GM19438 (cell line): ENCODE results near the gene MLLT6.

Source experiments
- ATAC-seq: cut with Tn5 transposase; IDR thresholded peaks from one replicate; pipeline ENCODE4 v1.9.1; 2021; ENCODE audit warnings: low read depth; ENCODE audit not compliant: unreplicated experiment

MLLT6 gene

DNA sequence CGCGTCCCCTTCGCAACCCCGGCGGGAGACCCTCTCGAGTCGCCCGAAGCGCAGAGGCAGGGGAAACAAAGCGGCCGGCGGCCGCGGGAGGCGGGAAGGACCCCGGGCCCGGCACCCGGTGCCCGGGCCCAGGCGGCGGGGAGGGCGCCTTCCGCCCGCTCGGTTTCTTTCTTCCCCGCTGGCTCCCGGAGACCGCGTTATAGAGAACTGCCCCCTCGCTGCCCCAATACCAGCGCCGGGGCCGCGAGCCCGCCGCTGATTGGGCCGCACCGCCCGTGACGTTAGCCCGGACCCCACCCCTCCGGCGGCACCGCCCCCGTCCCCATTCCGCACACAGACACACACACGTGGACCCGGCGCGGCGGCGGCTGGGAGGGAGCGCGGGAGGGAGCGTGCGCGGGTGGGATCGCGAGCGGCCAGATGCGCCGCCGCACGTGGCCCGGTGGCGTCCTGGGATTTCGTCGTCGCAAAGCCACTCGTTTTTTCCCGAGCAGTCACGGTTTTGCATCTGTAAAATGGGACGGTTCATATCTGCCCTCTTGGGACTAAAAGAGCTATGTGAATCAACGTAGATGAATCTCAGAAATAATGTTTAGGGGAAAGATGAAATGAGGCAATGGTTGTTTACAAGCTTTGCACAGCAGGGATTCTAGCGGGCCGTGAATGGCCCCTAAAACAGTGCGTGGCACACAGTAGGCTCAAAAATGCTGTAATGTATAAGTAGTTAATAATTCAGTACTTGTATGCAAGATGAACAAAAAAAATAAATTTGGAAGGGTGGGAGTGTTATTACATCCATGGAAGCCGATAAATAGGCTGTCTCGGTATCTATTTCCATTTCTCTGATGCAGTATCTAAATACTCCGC lies 30.1 kb upstream of the MLLT6 start, which contains the start of gene EPOP:
EPOP (minus strand) TSS at position 209 of the 867 bp plus-strand sequence. CDS start 462 bp downstream, outside the sequence.
- ATAC-seq, result peak; percentile 51

- no peak for ATAC-seq
Measured at GRCh38 chr17:38676706-38677504, 28.2 kb upstream of the MLLT6 start.

DNA sequence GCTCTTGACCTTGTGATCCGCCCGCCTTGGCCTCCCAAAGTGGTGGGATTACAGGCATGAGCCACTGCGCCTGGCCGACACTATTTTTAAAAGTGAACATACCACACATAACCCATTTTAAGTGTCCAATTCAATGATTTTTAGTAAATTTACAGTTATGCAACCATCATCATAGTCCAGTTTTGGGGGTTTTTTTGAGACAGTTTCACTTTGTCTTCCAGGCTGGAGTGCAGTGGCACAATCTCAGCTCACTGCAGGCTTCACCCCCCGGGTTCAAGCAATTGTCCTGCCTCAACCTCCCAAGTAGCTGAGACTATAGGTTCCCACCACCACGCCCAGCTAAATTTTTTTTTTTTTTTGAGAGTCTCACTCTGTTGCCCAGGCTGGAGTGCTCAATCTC lies 27.3 kb upstream of the MLLT6 start:
- ATAC-seq, result no peak

GRCh38 chr17:38681096-38681495 lies 24.0 kb upstream of the MLLT6 start:
- ATAC-seq, result no peak

DNA sequence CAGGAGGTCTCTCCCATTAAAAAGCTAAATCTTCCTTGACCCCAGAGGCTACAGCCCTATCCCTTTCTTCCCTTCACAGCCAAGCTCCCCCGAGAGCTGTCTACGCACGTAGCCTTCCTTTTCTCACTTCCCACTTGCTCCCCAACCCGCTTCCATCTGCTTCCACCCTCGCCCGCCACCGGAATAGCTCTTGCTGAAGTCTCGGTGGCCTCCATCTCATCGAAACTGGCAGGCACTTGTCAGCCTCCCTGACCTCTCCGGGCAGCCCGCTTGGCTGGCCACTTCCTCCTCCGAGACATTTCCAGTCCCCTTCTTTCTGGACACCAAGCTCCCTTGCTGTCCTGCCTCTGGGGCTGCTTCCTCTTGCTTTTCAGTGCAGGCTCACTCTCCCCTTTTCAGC lies 19.6 kb upstream of the MLLT6 start:
- no peak for ATAC-seq

GRCh38 chr17:38687286-38687685 lies 17.8 kb upstream of the MLLT6 start:
- no peak for ATAC-seq

- ATAC-seq, result no peak
Measured at GRCh38 chr17:38690386-38690785, 14.7 kb upstream of the MLLT6 start.

GRCh38 chr17:38691154-38691553 lies 13.9 kb upstream of the MLLT6 start:
- ATAC-seq, result no peak

DNA sequence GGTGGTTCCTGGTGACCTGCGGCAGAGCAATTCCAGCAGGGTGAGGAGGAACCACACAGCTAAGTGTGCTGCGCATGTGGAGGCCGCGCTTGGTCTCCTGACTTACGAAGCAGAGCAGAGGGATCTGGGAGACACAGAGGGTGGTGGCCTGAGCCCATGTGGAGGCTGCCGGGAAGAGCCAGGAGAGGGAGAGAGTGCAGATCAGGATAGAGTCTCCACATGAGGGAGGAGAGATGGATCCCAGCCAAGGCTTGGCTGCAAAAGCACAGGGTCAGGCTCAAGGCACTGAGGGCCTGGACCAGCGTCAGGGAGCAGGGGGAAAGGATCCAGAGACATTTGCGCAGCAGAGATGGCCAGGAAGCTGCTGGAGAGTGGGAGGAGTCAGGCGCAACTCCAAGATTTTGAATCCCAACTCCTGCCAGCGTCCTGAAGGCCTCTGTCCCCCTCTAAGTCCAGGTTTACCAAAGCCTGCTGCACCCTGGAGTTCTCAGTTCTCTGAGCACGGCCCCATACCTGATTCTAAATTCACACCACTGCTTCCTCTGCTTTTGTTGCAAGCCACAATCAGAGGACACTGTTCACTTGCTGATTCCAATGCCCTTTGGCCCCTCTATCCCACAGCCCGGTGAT lies 11.3 kb upstream of the MLLT6 start:
- ATAC-seq, result no peak

DNA sequence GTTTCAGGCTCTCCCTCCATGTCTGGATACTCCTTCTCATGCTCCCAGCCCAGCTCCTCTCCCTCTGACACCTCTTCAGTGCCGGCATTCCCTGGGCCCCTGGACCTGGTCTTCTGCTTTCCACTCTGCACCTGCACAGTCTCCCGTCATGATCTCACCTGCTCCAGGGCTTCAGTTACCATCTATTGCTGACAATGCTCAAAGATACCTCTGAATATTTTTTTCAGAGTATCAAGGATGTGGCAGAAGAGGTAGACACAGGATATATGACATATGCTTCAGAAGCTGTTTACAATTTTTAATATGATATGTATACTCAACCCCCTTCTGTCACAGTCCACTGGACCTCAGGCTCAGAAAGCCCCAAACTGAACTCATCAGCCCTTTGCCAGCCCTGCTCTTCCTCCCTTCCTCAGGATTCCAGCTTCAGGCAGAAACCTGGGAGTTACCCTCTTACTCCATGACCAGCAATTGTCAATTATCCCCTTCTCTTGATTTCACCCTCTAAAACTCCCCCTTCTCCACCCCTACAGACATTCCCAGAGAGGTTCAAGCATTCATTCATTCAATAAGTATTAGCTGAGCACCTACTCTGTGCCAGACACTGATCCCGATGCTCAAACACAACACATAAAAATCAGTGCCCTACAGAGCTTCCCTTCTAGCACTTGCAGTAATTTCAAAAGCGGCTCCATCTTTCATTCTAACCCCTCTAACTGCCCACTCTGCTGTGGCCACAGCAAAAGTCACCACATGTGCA lies 7.8 kb upstream of the MLLT6 start:
- no peak for ATAC-seq

GRCh38 chr17:38698760-38699159 lies 6.3 kb upstream of the MLLT6 start:
- no peak for ATAC-seq

DNA sequence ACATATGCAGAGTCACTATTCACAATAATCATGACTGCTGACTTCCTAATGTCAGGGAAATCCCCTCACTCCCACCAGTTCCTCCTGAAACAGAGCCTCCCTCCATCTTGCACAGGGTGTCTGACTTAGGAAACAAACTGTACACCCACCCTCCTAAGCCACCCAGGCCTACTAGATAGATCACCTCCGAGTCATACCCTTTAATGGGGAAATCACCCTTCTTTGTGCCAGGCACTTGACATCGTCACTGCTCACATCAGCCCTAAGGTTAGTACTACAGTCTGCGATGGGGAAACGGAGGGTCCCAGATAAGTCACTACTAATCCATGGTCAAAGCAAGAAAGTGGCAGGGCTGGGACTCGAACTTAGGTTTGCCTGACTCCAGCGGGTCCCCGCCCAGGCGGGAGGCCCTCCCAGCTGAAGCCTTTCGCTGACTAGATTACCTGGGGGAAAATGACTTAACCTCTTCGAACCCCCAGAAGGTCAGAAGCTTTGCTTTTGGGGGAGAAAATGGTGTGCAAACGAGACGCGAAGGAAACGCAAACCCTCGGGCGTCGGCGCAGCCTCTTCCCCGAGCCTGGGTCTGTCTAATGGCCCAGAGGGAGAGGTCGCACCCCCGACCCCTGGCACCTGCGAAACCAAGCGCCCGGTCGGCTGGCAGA lies 3.4 kb upstream of the MLLT6 start:
- ATAC-seq, result peak; percentile 10

GRCh38 chr17:38702166-38702915 lies 2.7 kb upstream of the MLLT6 start:
- peak; percentile 33 for ATAC-seq

DNA sequence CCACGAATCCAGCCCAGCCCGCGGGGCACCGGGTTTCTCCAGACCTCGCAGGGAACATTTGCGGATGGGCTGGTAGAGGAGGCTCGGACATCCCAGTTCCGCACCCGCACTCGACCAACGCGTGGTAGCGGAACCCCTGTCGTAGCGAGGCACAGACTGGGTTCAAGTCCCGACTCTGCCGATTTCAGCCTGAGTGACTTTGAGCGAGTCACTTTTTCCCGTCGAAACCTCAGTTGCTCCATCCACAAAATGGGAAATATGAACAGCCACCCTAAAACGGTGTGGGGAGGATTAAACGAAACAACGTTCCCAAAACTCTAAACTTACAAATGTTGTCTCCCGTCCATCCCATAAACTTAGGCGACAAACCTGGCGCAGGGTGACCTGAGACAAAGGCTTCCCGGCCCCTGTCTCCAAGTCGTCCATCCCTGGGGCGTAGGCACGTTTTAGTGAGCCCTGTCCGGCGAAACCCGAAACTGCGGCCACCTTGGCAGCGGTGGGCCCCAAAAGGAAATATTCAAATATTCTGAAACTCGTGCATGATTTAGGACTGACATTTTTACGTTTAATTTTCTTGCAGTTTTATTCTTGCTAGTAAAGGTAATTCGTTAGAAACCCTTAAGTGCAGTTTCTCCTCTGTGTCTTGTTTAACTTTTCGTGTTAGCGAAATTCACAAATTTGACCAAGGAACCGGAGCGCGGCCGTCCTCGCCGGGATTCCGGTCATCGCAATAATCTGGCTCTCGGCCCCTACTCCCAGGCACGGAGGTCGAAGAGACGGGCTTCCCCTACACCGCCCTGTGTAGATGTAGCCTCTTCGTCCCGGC lies 1.9 kb upstream of the MLLT6 start:
- ATAC-seq, result no peak

DNA sequence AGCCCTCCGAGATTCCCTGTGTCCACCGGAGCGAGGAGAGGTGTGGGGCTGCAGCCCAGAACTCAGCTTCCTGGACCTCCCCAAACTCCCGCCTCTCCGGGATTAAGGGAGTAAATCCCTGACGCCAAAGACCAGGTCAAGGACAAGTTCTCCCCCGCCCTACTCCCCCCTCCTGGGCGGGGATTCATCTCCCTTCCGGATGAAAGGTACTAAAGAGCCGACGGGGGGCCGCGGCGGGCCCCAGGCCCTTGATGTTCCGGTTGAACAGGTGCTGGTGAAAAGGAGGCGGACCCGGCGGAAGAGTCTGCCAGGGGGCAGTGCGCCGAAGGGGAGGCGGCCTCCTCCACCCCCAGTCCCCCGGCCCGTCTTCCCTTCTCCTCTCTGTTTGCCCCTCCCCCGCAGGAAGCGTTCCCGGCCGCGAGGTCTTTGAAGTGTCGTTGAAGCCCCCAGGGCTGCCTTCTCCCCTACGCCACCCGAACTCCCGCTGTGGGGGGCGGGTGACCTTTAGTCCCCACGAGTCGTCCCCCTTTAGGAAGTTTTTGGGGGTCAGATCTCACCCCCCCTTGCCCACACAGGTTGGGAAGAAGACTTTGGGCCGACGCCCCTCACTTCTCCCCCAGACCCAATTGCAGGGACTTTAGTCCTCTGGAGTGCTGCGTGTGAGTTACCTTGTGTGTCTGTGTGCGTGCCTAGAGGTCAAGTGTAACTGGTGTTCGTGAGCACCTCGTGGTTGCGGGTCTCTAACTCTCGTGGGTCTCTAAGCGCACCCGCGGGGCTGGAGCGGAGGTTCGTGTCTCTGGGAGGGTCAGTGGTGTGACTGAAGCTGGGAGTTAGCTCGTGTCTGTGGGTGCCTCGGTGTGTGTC lies 1.1 kb upstream of the MLLT6 start:
- no peak for ATAC-seq

- ATAC-seq, result no peak
Measured at GRCh38 chr17:38705523-38705802, 390 bp downstream of the MLLT6 start.

GRCh38 chr17:38705803-38706504 lies 881 bp downstream of the MLLT6 start:
- ATAC-seq, result no peak
